GM10266 (cell line): ENCODE measurements around the gene GSTO1.

ENCODE experiments used
- DNase-seq: peaks from one replicate; pipeline ENCODE4 v3.0.0; 2012; ENCODE audit errors: extremely low spot score
- CTCF ChIP-seq: IDR thresholded peaks from 2 replicates; pipeline ENCODE4 v1.5.1; 2012; ENCODE audit warnings: mild to moderate bottlenecking, low read depth; ENCODE audit not compliant: control insufficient read depth, insufficient read depth; ENCODE audit errors: missing control alignments

Gene GSTO1

GRCh38 chr10:104291439-104291951, 36.8 kb downstream of the GSTO1 start:
- TF ChIP-seq CTCF, result peak; percentile 100
- peak; percentile 86 for DNase-seq

- DNase-seq, result no peak
- no peak for TF ChIP-seq CTCF
Measured at GRCh38 chr10:104293011-104293410, 38.3 kb downstream of the GSTO1 start.

DNA sequence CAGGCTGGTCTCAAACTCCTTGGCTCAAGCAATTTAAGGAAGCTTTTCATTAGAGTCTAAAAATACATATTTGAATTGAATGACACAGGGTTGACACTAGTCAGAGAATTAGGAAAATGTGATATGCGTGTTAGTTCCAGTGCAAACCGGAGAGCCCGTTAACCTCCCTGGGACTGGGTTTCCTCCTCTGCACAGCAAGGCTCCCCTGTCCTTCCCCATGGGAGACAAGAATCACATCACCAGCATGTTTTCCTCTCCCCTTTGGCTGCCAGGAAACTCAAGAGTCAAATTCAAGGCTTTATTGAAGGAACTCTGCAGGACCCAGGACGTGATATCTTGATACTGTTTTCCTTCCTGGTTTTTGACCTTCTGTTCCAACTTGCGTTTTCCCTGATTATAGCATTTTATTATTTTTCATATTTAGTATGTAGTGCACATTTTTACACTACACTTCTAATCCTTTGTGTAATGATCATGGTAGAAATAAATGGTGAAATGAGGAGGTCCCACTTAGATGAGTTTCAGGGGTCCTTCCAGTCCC, 39.2 kb downstream of the GSTO1 start:
- no peak for TF ChIP-seq CTCF
- DNase-seq, result no peak

DNA sequence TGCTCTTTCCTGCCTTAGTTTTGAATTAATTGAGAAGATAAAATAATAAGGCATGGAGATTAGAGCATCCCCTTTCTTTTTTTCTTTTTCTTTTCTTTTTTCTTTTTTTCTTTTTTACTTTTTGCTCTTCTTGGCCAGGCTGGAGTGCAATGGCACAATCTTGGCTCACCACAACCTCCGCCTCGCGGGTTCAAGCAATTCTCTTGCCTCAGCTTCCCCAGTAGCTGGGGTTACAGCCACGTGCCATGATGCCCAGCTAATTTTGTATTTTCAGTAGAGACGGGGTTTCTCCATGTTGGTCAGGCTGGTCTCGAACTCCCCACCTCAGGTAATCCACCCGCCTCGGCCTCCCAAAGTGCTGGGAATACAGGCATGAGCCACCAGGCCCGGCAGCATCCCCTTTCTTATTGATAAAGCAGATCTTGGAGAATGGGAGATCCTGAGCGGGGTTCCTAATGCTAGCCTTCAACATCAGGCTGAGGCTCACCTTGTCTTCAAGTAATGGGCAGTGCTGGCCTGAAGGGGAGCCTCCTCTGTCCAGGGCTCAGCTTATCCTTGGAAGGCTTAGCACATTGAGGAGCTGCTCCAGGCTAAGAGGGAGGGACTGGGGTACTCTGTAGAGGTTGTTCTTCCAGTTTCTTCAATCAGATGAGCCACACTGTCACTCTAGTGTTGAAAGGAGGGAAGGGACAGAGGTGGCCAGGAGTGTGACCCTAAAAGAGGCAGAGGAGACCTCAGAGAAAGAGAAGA, 42.2 kb downstream of the GSTO1 start:
- no peak for DNase-seq

GRCh38 chr10:104297697-104298660, 43.3 kb downstream of the GSTO1 start:
- no peak for DNase-seq
- peak; percentile 43 for TF ChIP-seq CTCF

More for the DNA sequence above, 42.2 kb downstream of the GSTO1 start:
- no peak for TF ChIP-seq CTCF

DNA sequence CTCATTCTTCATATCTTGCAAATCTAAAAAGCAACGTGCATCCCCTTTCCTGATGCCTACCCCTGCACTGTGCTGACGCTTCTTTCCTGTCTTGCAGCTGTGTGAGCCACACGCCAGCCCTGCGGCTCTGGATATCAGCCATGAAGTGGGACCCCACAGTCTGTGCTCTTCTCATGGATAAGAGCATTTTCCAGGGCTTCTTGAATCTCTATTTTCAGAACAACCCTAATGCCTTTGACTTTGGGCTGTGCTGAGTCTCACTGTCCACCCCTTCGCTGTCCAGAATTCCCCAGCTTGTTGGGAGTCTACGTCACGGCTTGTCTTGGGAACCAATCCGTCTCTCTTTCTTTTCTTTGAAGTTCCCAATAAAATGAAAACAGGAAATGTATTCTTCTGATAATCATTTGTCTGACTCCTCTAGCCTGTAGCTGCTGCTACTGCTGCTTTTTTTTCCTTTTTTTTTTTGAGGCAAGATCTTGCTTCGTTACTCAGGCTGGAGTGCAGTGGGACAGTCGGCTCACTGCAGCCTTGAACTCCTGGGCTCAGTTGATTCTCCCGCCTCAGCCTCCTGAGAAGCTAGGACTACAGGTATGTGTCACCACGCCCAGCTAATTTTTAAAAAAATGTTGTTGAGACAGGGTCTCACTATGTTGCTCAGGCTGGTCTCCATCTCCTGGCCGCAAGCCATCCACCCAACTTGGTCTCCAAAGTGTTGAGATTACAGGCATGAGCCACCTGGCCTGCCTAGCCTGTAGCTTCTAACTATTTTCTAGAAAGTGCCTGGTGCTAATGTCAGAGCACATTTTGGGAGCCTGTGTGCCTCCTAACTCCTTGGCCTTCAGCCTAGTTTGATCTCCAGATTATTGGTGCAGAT, 44.6 kb downstream of the GSTO1 start:
- no peak for TF ChIP-seq CTCF

More for the DNA sequence above, 44.6 kb downstream of the GSTO1 start:
- no peak for DNase-seq
